ENCODE data around the gene ARRB1. TPM values are rescaled to one million over a fixed set of nuclear protein-coding genes. Genes with fewer than 3 reads are reported as not detected.

Gene ARRB1
- total and polyA plus RNA-seq, 9 of the 15 experiments (the other 6 are each of a cell fraction or from before 2014, with no cell fraction given) = 6.6 to 45.4 (median 28.5) TPM

GRCh38 chr11:75349521-75350116, 1.8 kb downstream of the ARRB1 start (continued):
- TF ChIP-seq, protein P1, sequence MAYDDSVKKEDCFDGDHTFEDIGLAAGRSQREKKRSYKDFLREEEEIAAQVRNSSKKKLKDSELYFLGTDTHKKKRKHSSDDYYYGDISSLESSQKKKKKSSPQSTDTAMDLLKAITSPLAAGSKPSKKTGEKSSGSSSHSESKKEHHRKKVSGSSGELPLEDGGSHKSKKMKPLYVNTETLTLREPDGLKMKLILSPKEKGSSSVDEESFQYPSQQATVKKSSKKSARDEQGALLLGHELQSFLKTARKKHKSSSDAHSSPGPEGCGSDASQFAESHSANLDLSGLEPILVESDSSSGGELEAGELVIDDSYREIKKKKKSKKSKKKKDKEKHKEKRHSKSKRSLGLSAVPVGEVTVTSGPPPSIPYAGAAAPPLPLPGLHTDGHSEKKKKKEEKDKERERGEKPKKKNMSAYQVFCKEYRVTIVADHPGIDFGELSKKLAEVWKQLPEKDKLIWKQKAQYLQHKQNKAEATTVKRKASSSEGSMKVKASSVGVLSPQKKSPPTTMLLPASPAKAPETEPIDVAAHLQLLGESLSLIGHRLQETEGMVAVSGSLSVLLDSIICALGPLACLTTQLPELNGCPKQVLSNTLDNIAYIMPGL (CRISPR knock-in tag; IDR thresholded peaks at IDR 0.05) = no peak
- TF ChIP-seq NR3C1 (CRISPR knock-in tag; IDR thresholded peaks at IDR 0.05) (no peak), MYC (IDR thresholded peaks at IDR 0.05; ENCODE audit: low read depth, low read length) (peak; percentile 40; the same call in 1 of the 2 replicates), MYC (CRISPR knock-in tag; IDR thresholded peaks at IDR 0.05; ENCODE audit: borderline replicate concordance, low read depth) (no peak), CEBPB (tag; IDR thresholded peaks at IDR 0.05) (no peak), NR0B1 (IDR thresholded peaks at IDR 0.05; ENCODE audit: partially characterized antibody) (no peak), JUNB (CRISPR knock-in tag; conservative IDR thresholded peaks at IDR 0.05) (no peak), SRF (CRISPR knock-in tag; IDR thresholded peaks at IDR 0.05) (no peak), ELK1 (CRISPR knock-in tag; IDR thresholded peaks at IDR 0.05) (no peak), NRF1 (conservative IDR thresholded peaks at IDR 0.05 in 1 of 2, IDR thresholded peaks at IDR 0.05 in 1 of 2) (0 out of 4 replicates have a peak, but pooled peaks of 1 of the 2 experiments have one; percentile 26), SMAD1 (IDR thresholded peaks at IDR 0.05; ENCODE audit: low read depth, low read length, partially characterized antibody) (no peak), NCOA4 (IDR thresholded peaks at IDR 0.05; ENCODE audit: partially characterized antibody) (no peak), DPF2 (IDR thresholded peaks at IDR 0.05) (peak; percentile 42; the same call in 1 of the 2 replicates), ZNF311 (CRISPR knock-in tag; IDR thresholded peaks at IDR 0.05) (no peak), PHB (CRISPR knock-in tag; IDR thresholded peaks at IDR 0.05) (no peak), TEAD2 (tag; IDR thresholded peaks at IDR 0.05) (no peak)
- TF ChIP-seq, protein P2, sequence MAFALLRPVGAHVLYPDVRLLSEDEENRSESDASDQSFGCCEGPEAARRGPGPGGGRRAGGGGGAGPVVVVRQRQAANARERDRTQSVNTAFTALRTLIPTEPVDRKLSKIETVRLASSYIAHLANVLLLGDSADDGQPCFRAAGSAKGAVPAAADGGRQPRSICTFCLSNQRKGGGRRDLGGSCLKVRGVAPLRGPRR (CRISPR knock-in tag; IDR thresholded peaks at IDR 0.05) = no peak
- TF ChIP-seq, protein P3, sequence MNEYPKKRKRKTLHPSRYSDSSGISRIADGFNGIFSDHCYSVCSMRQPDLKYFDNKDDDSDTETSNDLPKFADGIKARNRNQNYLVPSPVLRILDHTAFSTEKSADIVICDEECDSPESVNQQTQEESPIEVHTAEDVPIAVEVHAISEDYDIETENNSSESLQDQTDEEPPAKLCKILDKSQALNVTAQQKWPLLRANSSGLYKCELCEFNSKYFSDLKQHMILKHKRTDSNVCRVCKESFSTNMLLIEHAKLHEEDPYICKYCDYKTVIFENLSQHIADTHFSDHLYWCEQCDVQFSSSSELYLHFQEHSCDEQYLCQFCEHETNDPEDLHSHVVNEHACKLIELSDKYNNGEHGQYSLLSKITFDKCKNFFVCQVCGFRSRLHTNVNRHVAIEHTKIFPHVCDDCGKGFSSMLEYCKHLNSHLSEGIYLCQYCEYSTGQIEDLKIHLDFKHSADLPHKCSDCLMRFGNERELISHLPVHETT (CRISPR knock-in tag; conservative IDR thresholded peaks at IDR 0.05 in 1 of 2, IDR thresholded peaks at IDR 0.05 in 1 of 2) = no peak
- TF ChIP-seq, protein P4, sequence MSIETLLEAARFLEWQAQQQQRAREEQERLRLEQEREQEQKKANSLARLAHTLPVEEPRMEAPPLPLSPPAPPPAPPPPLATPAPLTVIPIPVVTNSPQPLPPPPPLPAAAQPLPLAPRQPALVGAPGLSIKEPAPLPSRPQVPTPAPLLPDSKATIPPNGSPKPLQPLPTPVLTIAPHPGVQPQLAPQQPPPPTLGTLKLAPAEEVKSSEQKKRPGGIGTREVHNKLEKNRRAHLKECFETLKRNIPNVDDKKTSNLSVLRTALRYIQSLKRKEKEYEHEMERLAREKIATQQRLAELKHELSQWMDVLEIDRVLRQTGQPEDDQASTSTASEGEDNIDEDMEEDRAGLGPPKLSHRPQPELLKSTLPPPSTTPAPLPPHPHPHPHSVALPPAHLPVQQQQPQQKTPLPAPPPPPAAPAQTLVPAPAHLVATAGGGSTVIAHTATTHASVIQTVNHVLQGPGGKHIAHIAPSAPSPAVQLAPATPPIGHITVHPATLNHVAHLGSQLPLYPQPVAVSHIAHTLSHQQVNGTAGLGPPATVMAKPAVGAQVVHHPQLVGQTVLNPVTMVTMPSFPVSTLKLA (conservative IDR thresholded peaks at IDR 0.05) = peak in 1 of 2 experiments; percentile 52; a peak in 1 of 4 replicates
